NCI-H526 (cell line): ENCODE data around the gene PHAX.
"Not testable (repeated sequence)": the region's sequence is repeated elsewhere in the genome, so short reads cannot be mapped to it uniquely, and the experiment has no call there.

ENCODE experiments used
- DNase-seq, 2 experiments: peaks; one replicate each; lab custom pipeline; 2025; lab: John Stamatoyannopoulos, UW

The PHAX gene

GRCh38 chr5:126603402-126603991, 2.8 kb downstream of the PHAX start:
- DNase-seq, result no peak

DNA sequence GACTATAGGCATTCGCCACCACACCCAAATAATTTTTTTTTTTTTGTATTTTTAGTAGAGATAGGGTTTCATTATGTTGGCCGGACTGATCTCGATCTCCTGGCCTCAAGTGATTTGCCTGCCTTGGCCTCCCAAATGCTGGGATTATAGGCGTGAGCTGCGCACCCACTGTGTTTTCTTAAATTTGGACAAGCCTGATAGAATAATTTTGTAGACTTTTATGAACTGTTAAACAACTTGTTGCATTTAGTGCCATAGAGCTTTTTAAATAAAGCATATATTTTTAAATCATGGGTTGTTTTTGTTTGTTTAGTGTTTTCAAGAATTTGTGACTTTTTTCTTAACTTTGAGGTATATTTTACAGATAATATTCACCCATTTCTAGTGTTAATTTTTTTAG, 4.8 kb downstream of the PHAX start:
- no peak for DNase-seq

DNA sequence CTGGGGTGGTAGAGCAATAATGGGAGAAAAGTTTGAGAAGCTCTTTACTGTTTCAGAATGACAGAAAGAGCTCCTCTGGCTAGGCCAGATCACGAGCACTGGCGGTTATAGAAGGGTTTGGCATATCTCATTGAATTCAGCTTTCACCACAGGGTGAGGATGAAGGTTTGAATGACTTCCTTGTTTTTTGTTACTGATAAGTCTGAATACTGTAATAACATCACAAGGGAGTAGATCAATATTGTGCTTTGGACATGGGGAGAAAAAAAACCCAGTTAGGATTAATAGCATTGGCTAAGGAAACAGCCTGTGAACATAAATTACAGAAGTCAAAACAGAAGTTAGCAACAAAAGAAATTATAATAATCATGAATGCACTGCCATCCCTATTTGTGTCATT, 9.4 kb downstream of the PHAX start:
- no peak for DNase-seq

- DNase-seq, result no peak
These were observed 9.9 kb downstream of the PHAX start for GRCh38 chr5:126610616-126611015.

- no peak for DNase-seq
These were observed 13.3 kb downstream of the PHAX start for GRCh38 chr5:126613941-126614592.

- DNase-seq, result no peak
These were observed 14.5 kb downstream of the PHAX start for GRCh38 chr5:126615286-126615685.

DNA sequence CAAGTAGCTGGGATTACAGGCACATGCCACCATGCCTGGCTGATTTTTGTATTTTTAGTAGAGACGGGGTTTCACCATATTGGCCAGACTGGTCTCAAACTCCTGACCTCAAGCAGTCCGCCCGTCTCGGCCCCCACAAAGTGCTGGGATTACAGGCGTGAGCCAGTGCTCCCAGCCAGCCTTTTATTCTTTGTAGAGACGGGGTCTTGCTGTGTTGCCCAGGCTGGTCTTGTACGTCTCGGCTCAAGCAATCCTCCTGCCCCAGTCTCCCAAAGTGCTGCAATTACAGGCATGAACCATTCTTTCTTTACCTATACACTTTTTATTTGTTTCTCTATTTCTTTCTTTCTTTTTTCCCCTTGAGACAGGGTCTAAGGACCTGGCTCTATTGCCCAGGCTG, 16.9 kb downstream of the PHAX start:
- not testable (repeated sequence) for DNase-seq

DNA sequence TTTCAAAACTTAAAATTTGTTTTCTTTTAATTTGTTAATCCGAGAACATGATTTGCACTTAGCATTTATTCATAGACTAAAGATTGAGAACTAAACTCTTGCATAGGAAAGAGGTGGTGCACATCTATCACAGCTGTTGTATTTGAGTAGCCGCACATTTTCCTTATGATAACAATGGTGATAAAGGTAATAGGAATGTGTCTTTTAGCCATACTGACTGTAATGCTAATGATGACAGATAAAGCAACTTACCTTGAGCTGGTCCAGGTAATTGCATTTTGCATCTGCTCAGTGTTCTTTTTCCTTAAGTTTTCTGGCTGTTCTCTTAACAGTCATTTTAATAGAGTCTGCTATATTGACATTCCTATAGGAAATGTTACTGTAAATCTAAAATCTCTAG, 19.0 kb downstream of the PHAX start:
- no peak for DNase-seq

DNA sequence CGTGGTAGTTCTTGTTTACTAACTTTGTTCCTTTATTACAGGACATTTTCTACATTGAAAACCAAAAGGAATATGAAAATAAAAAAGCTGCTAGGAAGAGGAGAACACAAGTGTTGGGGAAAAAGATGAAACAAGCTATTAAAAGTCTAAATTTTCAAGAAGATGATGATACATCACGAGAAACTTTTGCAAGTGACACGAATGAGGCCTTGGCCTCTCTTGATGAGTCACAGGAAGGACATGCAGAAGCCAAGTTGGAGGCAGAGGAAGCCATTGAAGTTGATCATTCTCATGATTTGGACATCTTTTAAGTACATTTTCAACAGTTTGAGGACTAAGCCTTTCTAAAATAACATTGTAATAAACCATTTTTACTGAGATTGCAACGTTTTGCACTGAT, 23.8 kb downstream of the PHAX start:
- DNase-seq, result no peak

GRCh38 chr5:126628102-126628501, 27.4 kb downstream of the PHAX start:
- DNase-seq, result no peak

GRCh38 chr5:126631920-126632319, 31.2 kb downstream of the PHAX start:
- no peak for DNase-seq

DNA sequence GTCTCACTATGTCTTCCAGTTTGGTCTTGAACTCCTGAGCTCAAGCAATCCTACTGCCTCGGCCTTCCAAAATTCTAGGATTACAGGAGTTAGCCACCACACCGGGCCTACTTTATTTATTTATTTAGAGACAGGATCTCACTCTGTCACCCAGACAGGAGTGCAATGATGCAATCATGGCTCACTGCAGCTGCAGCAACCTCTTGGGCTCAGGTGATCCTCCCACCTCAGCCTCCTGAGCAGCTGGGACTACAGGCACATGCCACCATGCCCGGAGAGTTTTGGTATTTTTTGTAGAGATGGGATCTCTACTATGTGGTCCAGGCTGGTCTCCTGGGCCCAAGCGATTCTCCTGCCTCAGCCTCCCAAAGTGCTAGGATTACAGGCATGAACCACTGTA, 32.8 kb downstream of the PHAX start:
- no peak for DNase-seq

DNA sequence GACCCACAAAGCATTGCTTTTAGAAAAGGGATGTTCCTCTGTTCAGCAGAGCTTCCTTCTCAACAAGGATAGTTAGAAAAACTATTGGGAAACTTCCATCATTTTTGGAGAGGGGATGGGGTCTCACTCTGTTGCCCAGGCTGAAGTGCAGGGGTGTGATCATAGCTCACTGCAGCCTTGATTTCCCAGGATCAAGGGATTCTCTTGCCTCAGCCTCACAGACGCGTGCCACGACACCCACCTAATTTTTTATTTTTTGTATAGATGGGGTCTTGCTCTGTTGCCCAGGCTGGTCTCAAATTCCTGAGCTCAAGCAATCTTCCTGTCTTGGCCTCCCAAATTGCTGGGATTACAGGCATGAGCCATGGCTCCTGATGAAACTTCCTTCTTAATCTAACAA, 34.8 kb downstream of the PHAX start:
- no peak for DNase-seq

DNA sequence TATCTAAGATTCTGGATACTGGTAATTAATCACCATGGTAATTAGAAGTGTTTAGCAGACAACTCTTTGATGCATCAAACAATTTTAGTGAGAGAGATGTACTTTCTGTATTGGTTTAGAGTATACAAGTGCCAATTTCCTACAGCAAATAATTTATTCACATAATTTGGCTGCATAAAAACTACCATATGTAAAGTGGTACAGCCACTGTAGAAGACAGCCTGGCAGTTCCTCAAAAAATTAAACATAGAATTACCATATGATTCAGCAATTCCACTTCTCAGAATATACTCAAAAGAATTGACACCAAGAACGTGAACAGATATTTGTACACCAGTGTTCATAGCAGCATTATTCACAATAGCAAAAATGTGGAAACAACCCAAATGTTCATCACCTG, 36.2 kb downstream of the PHAX start:
- DNase-seq, result no peak

- DNase-seq, result no peak
These were observed 40.1 kb downstream of the PHAX start for GRCh38 chr5:126640866-126641265.

DNA sequence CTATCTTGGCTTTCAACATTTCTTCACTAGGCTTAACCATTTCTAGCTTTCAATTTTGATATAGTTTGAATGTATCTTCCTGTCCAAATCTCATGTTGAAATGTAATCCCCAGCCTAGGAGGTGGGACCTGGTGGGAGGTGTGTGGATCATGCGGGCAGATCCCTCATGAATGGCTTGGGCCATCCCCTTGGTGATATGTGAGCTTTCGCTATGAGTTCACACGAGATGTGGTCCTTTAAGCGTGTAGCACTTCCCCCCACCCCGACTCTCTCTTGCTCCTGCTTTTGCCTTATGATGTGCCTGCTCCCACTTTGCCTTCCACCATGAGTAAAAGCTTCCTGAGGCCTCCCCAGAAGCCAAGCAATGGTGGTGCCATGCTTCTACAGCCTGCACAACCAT, 40.6 kb downstream of the PHAX start:
- no peak for DNase-seq

DNA sequence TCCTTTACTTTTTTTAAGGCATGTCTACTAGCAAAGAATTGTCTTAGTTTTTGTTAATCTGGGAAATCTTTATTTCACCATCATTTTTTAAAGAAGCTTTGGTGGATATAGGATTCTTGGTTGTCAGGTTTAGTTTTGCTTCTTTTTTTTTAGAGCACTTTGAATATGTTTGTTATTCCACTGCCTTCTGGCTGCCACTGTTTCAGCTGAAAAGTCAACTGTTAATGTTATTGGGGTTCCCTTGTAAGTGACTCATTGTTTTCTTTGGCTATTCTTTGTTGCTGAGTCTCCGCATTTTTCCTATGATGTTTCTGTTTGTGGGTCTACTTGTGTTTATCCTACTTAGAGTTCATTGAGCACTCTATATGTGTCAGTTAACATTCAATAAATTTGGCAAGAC, 44.4 kb downstream of the PHAX start:
- no peak for DNase-seq

GRCh38 chr5:126647071-126647470, 46.3 kb downstream of the PHAX start:
- DNase-seq, result no peak

DNA sequence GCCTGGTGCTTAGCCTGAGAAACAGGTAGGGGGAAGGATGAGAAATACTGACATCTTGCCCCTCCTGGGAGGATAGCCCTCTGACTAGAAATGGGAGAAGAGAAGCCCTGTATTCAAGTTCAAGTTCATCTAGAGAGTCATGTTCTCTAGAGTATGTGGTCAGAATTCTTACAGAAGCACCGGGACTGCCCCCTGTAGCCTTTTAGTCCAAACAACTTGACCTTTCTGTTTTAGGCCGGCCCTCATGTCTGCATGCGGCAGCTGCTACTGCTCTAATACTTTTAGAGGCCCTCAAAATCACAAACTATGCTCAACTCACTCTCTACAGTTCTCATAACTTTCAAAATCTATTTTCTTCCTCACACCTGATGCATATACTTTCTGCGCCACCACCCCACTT, 47.7 kb downstream of the PHAX start:
- no peak for DNase-seq

DNA sequence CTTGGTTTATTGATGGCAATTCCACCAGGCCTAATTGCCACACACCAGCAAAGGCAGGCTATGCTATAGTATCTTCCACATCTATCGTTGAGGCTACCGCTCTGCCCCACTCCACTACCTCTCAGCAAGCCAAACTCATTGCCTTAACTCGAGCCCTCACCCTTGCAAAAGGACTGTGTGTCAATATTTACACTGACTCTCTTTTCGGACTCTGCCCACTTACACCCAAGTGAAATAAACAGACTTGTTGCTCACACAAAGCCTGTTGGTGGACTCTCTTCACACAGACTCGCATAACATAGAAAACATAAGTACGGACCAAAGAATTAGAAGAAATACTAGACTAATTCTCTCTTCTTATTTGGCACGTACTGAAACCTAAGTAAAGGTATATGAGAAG, 48.3 kb downstream of the PHAX start:
- peak in 1 of 2 experiments; percentile 8 for DNase-seq

DNA sequence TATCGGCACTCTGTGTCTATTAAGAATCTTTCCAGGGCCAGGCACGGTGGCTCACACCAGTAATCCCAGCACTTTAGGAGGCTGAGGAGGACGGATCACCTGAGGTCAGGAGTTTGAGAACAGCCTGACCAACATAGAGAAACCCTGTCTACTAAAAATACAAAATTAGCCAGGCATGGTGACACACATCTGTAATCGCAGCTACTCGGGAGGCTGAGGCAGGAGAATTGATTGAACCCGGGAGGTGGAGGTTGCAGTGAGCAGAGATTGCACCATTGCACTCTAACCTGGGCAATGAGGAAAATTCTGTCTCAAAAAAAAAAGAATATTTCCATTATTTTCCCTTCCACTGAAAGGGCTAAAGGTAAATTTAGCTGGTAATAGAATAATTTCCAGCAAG, 49.0 kb downstream of the PHAX start:
- DNase-seq, result not testable (repeated sequence)

- no peak for DNase-seq
These were observed 49.7 kb downstream of the PHAX start for GRCh38 chr5:126650463-126650862.

DNA sequence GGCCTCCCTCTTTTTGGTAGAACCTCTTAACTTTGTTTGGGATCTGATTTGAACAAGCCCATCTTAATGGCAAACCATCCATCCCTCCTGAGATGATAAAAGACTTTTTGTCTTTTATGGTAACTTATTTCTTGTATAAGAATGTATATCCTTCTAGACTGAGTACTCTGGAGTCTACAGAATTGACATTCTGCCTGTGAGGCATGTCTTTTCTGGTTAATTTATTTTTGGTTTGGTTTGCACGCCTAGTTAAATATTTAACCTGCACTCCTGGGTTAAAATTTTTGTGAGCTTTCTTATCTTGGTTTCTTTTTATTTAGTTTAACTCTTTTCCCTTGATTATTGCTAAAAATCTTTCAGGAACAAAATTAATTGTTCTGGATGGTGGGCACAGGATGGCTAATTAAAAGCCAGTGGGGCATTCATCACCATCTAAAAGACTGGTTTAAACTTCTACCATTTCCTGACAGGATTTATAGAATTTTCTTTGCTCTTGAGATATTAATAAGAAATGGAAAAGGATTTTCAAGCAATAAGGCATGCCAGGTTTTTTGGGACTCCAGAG, 50.3 kb downstream of the PHAX start:
- DNase-seq, result no peak
